ENCODE data around the gene CLSTN3. TPM values are rescaled to one million over a fixed set of nuclear protein-coding genes. Genes with fewer than 3 reads are reported as not detected.

CLSTN3 gene
- polyA plus RNA-seq, 2 of the 4 experiments (the other 2 are of a cell fraction): 17.4 to 24.9 TPM

- no peak for TF ChIP-seq RCOR1 (IDR thresholded peaks at IDR 0.05; ENCODE audit: low read depth, low read length)
- TF ChIP-seq JUN (IDR thresholded peaks at IDR 0.05): peak in 1 of 2 experiments; percentile 68; a peak in 3 of 5 replicates
- 0 out of 5 replicates have a peak, but pooled peaks of 1 of the 2 experiments have one; percentile 24 for TF ChIP-seq EP300 (IDR thresholded peaks at IDR 0.05)
- no peak for TF ChIP-seq ELK1 (IDR thresholded peaks at IDR 0.05; ENCODE audit: low read depth, low read length)
- TF ChIP-seq CBX2 (IDR thresholded peaks at IDR 0.05; ENCODE audit: borderline replicate concordance, low read depth): no peak
- TF ChIP-seq JUNB (IDR thresholded peaks at IDR 0.05): no peak
- no peak for TF ChIP-seq ZFP36 (IDR thresholded peaks at IDR 0.05; ENCODE audit: borderline replicate concordance, partially characterized antibody)
- peak; percentile 81 for TF ChIP-seq RAD21 (conservative IDR thresholded peaks at IDR 0.05 in 1 of 2, IDR thresholded peaks at IDR 0.05 in 1 of 2)
- peak; percentile 41 for TF ChIP-seq POLR2A (IDR thresholded peaks at IDR 0.05; ENCODE audit: low read length)
- no peak for TF ChIP-seq EHF (CRISPR knock-in tag; IDR thresholded peaks at IDR 0.05)
- TF ChIP-seq FOSL2 (IDR thresholded peaks at IDR 0.05): no peak
- 0 out of 2 replicates have a peak, but pooled peaks have one; percentile 16 for TF ChIP-seq FOSL2 (CRISPR knock-in tag; IDR thresholded peaks at IDR 0.05)
- peak; percentile 59 for TF ChIP-seq KDM5A (IDR thresholded peaks at IDR 0.05)
- TF ChIP-seq SMC3 (IDR thresholded peaks at IDR 0.05): peak; percentile 86
- TF ChIP-seq KDM1A (IDR thresholded peaks at IDR 0.05; ENCODE audit: low read depth): no peak
- TF ChIP-seq PBX3 (IDR thresholded peaks at IDR 0.05): peak; percentile 42; the same call in 1 of the 2 replicates
- TF ChIP-seq ZNF302 (CRISPR knock-in tag; IDR thresholded peaks at IDR 0.05): no peak
- peak; percentile 29; the same call in 1 of the 2 replicates for TF ChIP-seq MAX (IDR thresholded peaks at IDR 0.05)
- no peak for TF ChIP-seq E2F6 (IDR thresholded peaks at IDR 0.05; ENCODE audit: borderline replicate concordance, low read depth)
- TF ChIP-seq PHF8 (IDR thresholded peaks at IDR 0.05; ENCODE audit: borderline replicate concordance, low read depth): no peak
- no peak for TF ChIP-seq NR3C1 (IDR thresholded peaks at IDR 0.05)
- TF ChIP-seq FOXS1 (CRISPR knock-in tag; IDR thresholded peaks at IDR 0.05): no peak
- no peak for TF ChIP-seq NPAS2 (CRISPR knock-in tag; IDR thresholded peaks at IDR 0.05; ENCODE audit: borderline replicate concordance)
- TF ChIP-seq MAZ (IDR thresholded peaks at IDR 0.05; ENCODE audit: borderline replicate concordance, low read depth, low read length): peak; percentile 52; the same call in 1 of the 2 replicates
- no peak for TF ChIP-seq ZSCAN20 (CRISPR knock-in tag; IDR thresholded peaks at IDR 0.05)
- TF ChIP-seq ZC3H11A (IDR thresholded peaks at IDR 0.05): no peak
- TF ChIP-seq CHD4 (IDR thresholded peaks at IDR 0.05; ENCODE audit: borderline replicate concordance): no peak
- TF ChIP-seq RNF2 (IDR thresholded peaks at IDR 0.05; ENCODE audit: borderline replicate concordance, low read depth): no peak
These were observed 21.2 kb upstream of the CLSTN3 start, which contains the start of gene C1RL (continued) for GRCh38 chr12:7108796-7109571.
